NCI-H1105 (cell line): Measurements from ENCODE around the gene ARHGDIA.

Experiments
- DNase-seq: peaks from one replicate; lab custom pipeline; 2025; lab: John Stamatoyannopoulos, UW

The ARHGDIA gene

DNA sequence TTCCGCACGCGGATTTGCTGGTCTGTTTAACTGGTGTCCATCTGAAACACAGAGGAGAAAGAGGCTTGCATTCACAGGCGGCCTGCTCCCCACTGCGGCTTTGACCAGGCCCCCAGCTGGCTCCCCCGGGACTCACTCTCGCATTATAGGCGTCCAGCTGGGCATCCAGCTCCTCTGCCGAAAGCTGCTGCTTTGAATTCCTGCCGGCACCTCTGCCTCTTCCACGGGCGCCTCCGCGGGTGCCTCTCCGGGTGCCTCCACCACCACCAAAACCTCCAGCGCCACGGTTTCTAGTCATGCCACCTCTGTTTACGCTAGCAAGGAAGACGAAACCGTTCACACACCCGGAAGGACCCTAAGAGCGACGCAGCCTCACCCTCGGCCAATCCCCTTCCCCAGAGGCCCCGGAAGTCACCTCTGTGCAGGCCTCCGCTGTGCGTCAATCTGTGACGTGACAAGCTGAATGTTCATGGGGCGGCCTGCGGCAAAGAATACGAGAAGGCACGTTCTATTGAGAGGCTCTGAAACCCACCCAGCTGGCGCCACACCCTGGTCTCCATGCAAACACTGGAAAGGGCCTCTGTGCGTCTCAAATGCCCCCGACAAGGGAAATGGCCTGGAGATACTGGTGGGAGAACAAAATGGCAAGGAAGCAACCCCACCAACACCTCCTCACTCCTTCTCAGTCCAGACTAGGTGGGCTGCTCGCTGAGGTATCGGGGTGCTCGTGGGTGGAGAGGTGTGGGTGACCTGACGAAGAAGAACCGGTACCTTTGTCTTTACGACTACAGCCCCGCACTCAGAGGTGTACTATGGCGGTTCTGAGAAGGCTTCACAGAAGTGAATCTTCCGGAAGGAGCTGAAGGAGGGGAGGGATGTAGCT is 17.2 kb upstream of the ARHGDIA start:
- no peak for DNase-seq

GRCh38 chr17:81885869-81886548 is 14.9 kb upstream of the ARHGDIA start:
- no peak for DNase-seq

- DNase-seq, result no peak
Measured at GRCh38 chr17:81885454-81885853, 14.3 kb upstream of the ARHGDIA start.

DNA sequence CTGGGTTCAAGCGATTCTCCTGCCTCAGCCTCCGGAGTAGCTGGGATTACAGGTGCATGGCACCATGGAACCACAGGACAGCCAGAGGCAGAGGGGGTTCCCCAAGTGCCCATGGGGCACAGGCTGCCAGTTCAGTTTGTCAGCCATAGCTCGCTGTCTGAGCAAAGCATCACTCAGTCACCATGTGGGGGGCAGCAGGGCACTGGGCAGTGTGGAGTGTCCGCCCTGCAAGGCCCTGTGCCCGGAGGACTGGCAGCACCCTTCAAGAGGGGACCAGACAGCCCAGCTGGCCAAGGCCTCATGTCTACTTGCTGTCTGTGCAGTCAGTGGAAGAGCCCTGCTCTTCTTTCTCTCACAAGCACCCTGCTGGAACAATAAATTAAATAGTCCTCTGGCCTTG is 13.8 kb upstream of the ARHGDIA start:
- DNase-seq, result no peak

DNA sequence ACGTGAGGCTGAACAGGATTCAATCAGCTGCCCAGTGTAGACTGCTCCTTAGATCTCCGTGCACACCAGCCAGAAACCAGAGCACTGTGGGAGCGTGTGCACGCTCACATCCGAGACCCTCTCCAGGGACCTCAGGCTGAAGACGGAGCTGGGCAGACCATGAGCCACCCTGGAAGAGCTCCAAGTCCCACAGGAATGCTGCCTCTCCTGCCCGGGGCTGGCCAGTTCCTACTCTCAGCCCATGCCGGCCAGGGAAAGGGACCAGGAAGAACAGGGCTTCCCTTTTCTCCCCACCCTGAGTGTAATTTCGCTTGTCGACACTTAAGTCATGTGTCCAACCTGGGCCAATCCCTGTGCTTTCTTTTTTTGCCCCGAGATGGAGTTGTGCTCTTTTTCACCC is 13.4 kb upstream of the ARHGDIA start:
- no peak for DNase-seq

DNA sequence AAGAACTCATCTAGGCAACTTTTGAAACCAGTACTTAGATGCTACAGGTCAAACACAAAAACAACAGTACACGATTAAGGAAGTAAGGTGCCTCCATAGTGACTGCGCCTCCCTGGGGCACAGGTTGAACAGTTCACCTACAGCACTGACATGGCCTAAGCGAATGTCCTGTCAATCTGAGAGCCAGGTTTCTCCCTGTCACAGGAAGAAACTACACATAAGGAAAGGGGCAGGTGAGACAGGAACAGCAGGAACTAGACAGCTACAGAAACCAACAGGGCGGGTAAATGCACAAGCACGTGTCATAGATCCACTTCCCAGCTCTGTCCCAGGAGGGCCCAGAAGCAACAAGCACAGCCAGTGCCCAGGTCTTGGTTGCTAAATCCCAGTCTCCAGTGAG is 8.0 kb upstream of the ARHGDIA start:
- DNase-seq, result no peak

GRCh38 chr17:81878294-81878693 is 7.2 kb upstream of the ARHGDIA start:
- no peak for DNase-seq

- DNase-seq, result no peak
Measured at GRCh38 chr17:81877569-81877968, 6.4 kb upstream of the ARHGDIA start.

- no peak for DNase-seq
Measured at GRCh38 chr17:81871387-81872230, 472 bp upstream of the ARHGDIA start.

GRCh38 chr17:81870131-81870980 is 781 bp downstream of the ARHGDIA start:
- DNase-seq, result no peak

DNA sequence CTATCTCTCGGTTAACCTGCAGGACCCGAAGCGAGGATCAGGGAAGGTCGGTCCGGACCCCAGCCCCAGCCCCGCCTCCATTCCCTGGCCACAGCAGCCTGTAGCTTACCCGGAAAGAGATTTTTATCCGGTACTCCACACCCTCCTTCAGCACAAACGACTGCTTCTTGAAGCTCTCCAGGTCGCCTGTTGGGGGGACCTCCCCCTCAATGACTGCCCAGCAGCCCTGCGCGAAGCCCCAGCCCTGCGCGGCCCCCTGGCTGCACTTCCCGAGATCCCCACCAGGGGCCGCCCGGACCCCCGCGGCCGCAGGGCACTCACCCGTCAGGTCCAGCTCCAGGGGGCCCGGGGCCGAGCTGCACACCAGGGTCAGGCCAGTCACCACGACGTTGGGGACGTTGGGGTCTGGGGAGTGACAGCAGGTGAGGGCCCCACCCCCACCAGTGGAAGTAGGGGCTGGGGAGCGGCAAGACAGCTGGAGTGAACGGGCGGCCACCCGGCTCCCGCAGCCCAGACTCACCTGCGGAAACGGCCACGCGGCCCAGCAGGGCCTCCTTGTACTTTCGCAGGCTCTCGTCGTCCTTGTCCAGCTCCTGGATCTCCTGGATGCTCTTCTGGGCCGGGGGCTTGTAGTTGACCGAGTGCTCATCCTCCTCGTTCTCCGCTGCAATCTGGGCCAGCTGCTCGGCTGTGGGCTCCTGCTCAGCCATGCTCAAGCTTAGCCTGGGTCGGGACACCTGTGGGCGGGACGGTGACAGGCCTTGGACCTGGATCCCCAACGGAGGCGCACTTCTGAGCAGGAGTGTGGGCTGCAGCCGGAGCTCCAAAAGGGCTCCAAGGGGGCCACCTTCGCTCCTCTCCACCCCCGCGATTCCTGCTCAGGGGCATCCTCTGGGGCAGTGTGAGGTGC is 1.7 kb downstream of the ARHGDIA start:
- DNase-seq, result no peak

- DNase-seq, result no peak
Measured at GRCh38 chr17:81868674-81869220, 2.4 kb downstream of the ARHGDIA start.

- no peak for DNase-seq
Measured at GRCh38 chr17:81867991-81868673, 3.0 kb downstream of the ARHGDIA start.

GRCh38 chr17:81867170-81867990 is 3.8 kb downstream of the ARHGDIA start:
- DNase-seq, result no peak

- DNase-seq, result no peak
Measured at GRCh38 chr17:81866440-81867169, 4.5 kb downstream of the ARHGDIA start.

GRCh38 chr17:81865733-81866439 is 5.3 kb downstream of the ARHGDIA start:
- DNase-seq, result peak; percentile 69

DNA sequence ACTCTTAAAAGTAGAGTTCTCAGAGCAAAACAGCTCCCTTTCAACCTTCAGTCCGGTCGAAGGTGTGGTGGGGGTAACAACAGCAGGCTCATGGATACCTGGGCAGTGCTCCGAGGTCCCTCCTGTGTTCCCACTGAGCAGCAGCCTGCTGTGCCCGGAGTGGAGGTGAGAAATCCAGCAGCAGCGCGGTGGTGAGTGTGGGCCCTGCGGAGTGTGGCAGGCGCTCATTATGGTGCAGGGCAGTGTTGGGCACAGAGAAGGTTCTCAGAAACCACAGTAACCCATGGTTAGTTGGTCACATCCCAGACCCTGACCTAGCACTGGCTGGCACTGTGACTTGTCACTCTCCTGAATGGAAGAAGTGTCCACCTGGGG is 5.8 kb downstream of the ARHGDIA start:
- DNase-seq, result no peak
